Natural killer cell (primary cell): ENCODE data around the gene C1QTNF9. TPM values are rescaled to one million over a fixed set of nuclear protein-coding genes. Genes with fewer than 3 reads are reported as not detected.
"Not testable (repeated sequence)": the region's sequence is repeated elsewhere in the genome, so short reads cannot be mapped to it uniquely, and the experiment has no call there.

Experiments used
- ATAC-seq, 3 donors: fragments of 150-1000 bp in 2 of 3; fragments of 200-7000 bp in 1 of 3; cut with Tn5 transposase; 1 replicate in 1 of 3; 2 replicates in 2 of 3; pipeline ENCODE4 v1.10.0; 2021; ENCODE audit warnings: mild to moderate bottlenecking in 2 of 3, moderate library complexity in 2 of 3
- DNase-seq, 2 donors: peaks; one replicate each; pipeline versions ENCODE4 v3.0.0 to v3.0.0-alpha.2; 2013 to 2021; ENCODE audit warnings: mixed read lengths in 1 of 2
- H3K27ac ChIP-seq: one replicate; pipeline ENCODE4 v1.5.1; 2013; ENCODE audit warnings: mild to moderate bottlenecking, low read length
- H3K27me3 ChIP-seq: one replicate; pipeline ENCODE4 v1.6.1; 2013; ENCODE audit warnings: low read length; ENCODE audit not compliant: control insufficient read depth, insufficient read depth
- H3K36me3 ChIP-seq: one replicate; pipeline ENCODE4 v1.6.1; 2013; ENCODE audit warnings: low read length; ENCODE audit not compliant: control insufficient read depth, insufficient read depth
- H3K4me1 ChIP-seq: one replicate; pipeline ENCODE4 v1.6.1; 2013; ENCODE audit warnings: low read length; ENCODE audit not compliant: control insufficient read depth, insufficient read depth
- H3K4me3 ChIP-seq: one replicate; pipeline ENCODE4 v1.5.1; 2013; ENCODE audit warnings: low read length
- H3K9me3 ChIP-seq: one replicate; pipeline ENCODE4 v1.6.1; 2013; ENCODE audit warnings: low read length; ENCODE audit not compliant: control insufficient read depth, insufficient read depth
- H3K27ac Mint-ChIP-seq, 2 donors: one replicate each; pipeline ENCODE4 v1.8.0; 2022; ENCODE audit warnings: mild to moderate bottlenecking in 2 of 2, mixed read lengths in 2 of 2, moderate library complexity in 1 of 2
- H3K27me3 Mint-ChIP-seq, 2 donors: one replicate each; pipeline ENCODE4 v1.8.0; 2022; ENCODE audit warnings: low read depth in 2 of 2, mixed read lengths in 2 of 2
- H3K36me3 Mint-ChIP-seq: one replicate; pipeline ENCODE4 v1.8.0; 2022; ENCODE audit warnings: mixed read lengths
- H3K4me1 Mint-ChIP-seq, 2 donors: one replicate each; pipeline ENCODE4 v1.8.0; 2022; ENCODE audit warnings: mixed read lengths in 2 of 2
- H3K4me3 Mint-ChIP-seq: one replicate; pipeline ENCODE4 v1.8.0; 2022; ENCODE audit warnings: mild to moderate bottlenecking, moderate library complexity, mixed read lengths
- H3K9me3 Mint-ChIP-seq, 2 donors: one replicate each; pipeline ENCODE4 v1.8.0; 2022; ENCODE audit warnings: mixed read lengths in 2 of 2
- CTCF ChIP-seq: fragments of 200-600 bp; IDR thresholded peaks from one replicate; pipeline ENCODE4 v1.8.0; 2022; ENCODE audit warnings: antibody characterized with exemption
- whole genome bisulfite sequencing: methylation state at CpG from one replicate; pipeline ENCODE4 v1.1.7; 2013; ENCODE audit warnings: missing lambda C conversion rate; ENCODE audit not compliant: insufficient coverage; 5-methylcytosine and 5-hydroxymethylcytosine counted together
- intact Hi-C: fragments of 100-400 bp; cut with micrococcal nuclease; formaldehyde crosslinking; loops from one replicate; pipeline ENCODE4 v1.14.2; 2022
- total RNA-seq, 4 donors: library from RNA; stranded (reverse); fragments of 120-200 nt in 1 of 4; gene quantifications; one replicate each; pipeline versions ENCODE4 v1.2.3 to v1.2.4, GENCODE V29; 2013 to 2022

Gene C1QTNF9
- total RNA-seq, 3 donors from 2014 or later (not counting 1 experiment from before 2014, with no cell fraction given) = 0.25 TPM; not detected in 2

DNA sequence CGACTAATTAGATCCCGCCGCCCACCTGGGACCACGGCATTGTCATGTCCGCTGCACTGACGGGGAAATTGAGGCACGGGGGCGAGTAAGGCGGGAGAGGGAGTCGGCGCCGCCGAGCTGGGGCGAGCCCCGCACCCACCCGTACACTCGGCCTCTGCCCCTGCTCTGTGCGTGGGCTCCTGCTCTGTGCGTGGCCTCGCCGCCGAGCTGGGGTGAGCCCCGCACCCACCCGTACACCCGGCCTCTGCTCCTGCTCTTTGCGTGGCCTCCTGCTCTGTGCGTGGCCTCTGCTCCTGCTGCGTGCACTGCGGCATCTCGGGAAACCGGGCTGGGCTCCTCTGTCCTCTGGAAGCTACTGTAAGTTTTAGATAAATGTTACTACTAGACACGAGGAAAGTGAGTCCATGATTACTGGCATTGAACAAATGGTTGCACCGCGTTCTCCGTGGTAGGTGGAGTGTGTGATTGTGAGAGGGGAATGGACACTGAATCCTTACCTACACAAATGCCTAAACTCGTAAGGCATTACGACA, 826 bp upstream of the C1QTNF9 start:
- H3K4me1 Mint-ChIP-seq = peaks cover 5 to 8% of the 10 kb centered on the region in 2 donors
- TF ChIP-seq CTCF = no peak
- no peak overlapping the region for H3K27ac Mint-ChIP-seq
- H3K27me3 Mint-ChIP-seq = no peaks in the 10 kb centered on the region
- no peak overlapping the region for H3K4me3 Mint-ChIP-seq
- 94% methylated on average over 34 of the region's 37 CpGs for WGBS
- peaks cover 13% of the 10 kb centered on the region for H3K36me3 Mint-ChIP-seq
- Histone ChIP-seq H3K9me3 (no peaks in the 10 kb centered on the region), H3K4me3 (no peak overlapping the region), H3K36me3 (peaks cover 31% of the 10 kb centered on the region), H3K27me3 (no peaks in the 10 kb centered on the region), H3K4me1 (no peaks in the 10 kb centered on the region), H3K27ac (no peak overlapping the region)
- DNase-seq = no peak
- ATAC-seq = peak in 1 of 3 donors; percentile 41
- no peaks in the 10 kb centered on the region for H3K9me3 Mint-ChIP-seq
- intact Hi-C loops = no loop called here

GRCh38 chr13:24313439-24313838, 4.1 kb downstream of the C1QTNF9 start:
- intact Hi-C loops = no loop called here
- H3K27ac Mint-ChIP-seq = no peak overlapping the region
- Histone ChIP-seq H3K27me3 (no peaks in the 10 kb centered on the region), H3K27ac (no peak overlapping the region), H3K4me1 (no peaks in the 10 kb centered on the region), H3K36me3 (no peaks in the 10 kb centered on the region), H3K4me3 (no peak overlapping the region), H3K9me3 (no peaks in the 10 kb centered on the region)
- no peak overlapping the region for H3K4me3 Mint-ChIP-seq
- H3K4me1 Mint-ChIP-seq = no peaks in the 10 kb centered on the region
- no peaks in the 10 kb centered on the region for H3K36me3 Mint-ChIP-seq
- no peaks in the 10 kb centered on the region for H3K27me3 Mint-ChIP-seq
- TF ChIP-seq CTCF = no peak
- H3K9me3 Mint-ChIP-seq = no peaks in the 10 kb centered on the region
- 46% methylated on average over 5 of the region's 5 CpGs for WGBS
- ATAC-seq = no peak
- DNase-seq = no peak

DNA sequence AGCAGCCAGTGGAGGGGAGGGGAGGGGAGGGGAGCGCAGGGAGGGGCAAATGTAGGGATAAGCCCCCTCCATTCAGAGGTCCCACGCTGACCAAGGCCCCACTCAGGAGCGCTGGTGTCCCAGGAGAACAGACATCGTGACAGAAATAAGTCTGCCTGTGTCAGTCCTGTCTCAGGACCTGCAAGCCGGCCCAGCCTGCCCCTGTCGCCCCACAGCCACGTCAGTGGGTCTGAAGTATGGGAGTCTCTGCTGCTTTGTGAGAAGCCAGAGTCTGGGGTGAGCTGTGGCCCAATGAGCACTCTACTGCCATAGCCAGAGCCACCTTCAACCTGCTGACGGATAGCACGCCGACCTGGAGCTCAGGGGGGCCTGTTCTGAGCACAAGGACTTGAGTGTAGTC, 8.5 kb downstream of the C1QTNF9 start:
- ATAC-seq, H3K4me1 Mint-ChIP-seq, H3K4me1 ChIP-seq, intact Hi-C loops, H3K27me3 ChIP-seq, H3K9me3 ChIP-seq, H3K4me3 Mint-ChIP-seq, DNase-seq, H3K36me3 Mint-ChIP-seq, H3K27ac ChIP-seq, H3K36me3 ChIP-seq, H3K4me3 ChIP-seq, H3K27me3 Mint-ChIP-seq, H3K9me3 Mint-ChIP-seq, H3K27ac Mint-ChIP-seq: not testable (repeated sequence)
- 95% methylated on average over 6 of the region's 10 CpGs for WGBS

DNA sequence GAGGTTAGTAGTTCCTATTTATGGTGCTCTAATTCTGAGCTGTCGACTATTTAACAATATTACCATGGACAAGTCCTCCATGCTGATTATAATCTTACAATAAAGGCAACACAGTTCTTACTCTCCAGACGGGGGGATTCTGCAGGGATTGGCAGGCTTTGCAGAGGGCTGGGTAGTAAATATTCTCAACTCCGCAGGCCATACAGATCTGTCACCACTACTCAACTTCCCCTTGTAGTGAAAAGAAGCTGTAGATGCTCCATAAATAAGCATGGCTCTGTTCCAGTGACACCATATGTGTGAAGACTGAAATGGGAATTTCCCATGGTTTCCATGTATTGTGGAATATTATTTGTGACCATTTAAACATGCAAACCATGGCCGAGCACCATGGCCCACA, 9.5 kb downstream of the C1QTNF9 start:
- H3K27ac ChIP-seq, H3K4me1 ChIP-seq, intact Hi-C loops, H3K4me1 Mint-ChIP-seq, DNase-seq, H3K36me3 Mint-ChIP-seq, ATAC-seq, H3K9me3 ChIP-seq, H3K9me3 Mint-ChIP-seq, H3K36me3 ChIP-seq, H3K27ac Mint-ChIP-seq, H3K4me3 ChIP-seq, H3K27me3 ChIP-seq, H3K4me3 Mint-ChIP-seq, H3K27me3 Mint-ChIP-seq: not testable (repeated sequence)
- WGBS = 76% methylated on average over 3 of the region's 4 CpGs

DNA sequence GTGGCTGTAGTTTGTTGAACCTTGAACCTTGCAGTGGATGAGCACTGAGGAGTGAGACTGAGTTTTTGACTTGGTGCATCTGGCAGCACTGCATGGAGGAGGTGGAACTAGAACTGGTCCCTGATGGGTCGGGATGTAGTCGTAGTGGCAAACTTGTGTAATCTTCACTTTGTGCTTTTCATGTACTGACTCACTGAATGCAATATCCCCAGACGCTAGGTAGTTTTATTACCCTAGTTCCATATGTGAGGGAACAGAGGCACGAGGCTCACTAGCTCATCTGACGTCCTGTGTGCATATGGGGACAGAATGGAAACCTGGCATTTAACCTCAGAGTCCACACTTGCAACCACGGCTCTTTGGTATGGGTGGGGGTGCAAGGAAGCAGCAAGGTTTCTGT, 10.3 kb downstream of the C1QTNF9 start:
- H3K9me3 ChIP-seq, H3K27ac Mint-ChIP-seq, H3K36me3 ChIP-seq, H3K9me3 Mint-ChIP-seq, H3K27ac ChIP-seq, H3K27me3 ChIP-seq, H3K4me3 ChIP-seq, H3K4me1 ChIP-seq, ATAC-seq, DNase-seq, H3K4me1 Mint-ChIP-seq, H3K4me3 Mint-ChIP-seq, intact Hi-C loops, H3K36me3 Mint-ChIP-seq: not testable (repeated sequence)
- peaks cover 6 to 13% of the 10 kb centered on the region in 2 donors for H3K27me3 Mint-ChIP-seq
- WGBS = 74% methylated on average over 5 of the region's 6 CpGs

GRCh38 chr13:24321416-24321815, 12.0 kb downstream of the C1QTNF9 start:
- H3K4me1 ChIP-seq, H3K4me3 Mint-ChIP-seq, H3K27me3 ChIP-seq, H3K4me1 Mint-ChIP-seq, intact Hi-C loops, DNase-seq, H3K36me3 ChIP-seq, H3K9me3 ChIP-seq, H3K4me3 ChIP-seq, H3K27ac Mint-ChIP-seq, H3K36me3 Mint-ChIP-seq, ATAC-seq, H3K27ac ChIP-seq, H3K9me3 Mint-ChIP-seq: not testable (repeated sequence)
- H3K27me3 Mint-ChIP-seq = peaks cover 13 to 30% of the 10 kb centered on the region in 2 donors
- 95% methylated on average over 7 of the region's 8 CpGs for WGBS

- H3K9me3 Mint-ChIP-seq, H3K4me1 Mint-ChIP-seq, H3K4me1 ChIP-seq, H3K36me3 ChIP-seq, ATAC-seq, H3K36me3 Mint-ChIP-seq, intact Hi-C loops, DNase-seq, H3K27me3 ChIP-seq, H3K9me3 ChIP-seq, H3K27ac Mint-ChIP-seq, H3K4me3 Mint-ChIP-seq, H3K4me3 ChIP-seq, H3K27ac ChIP-seq: not testable (repeated sequence)
- H3K27me3 Mint-ChIP-seq = peaks cover 17 to 35% of the 10 kb centered on the region in 2 donors
- whole genome bisulfite sequencing = 77% methylated on average over 2 of the region's 2 CpGs
These were observed 13.1 kb downstream of the C1QTNF9 start for GRCh38 chr13:24322470-24322869.
